ENCODE measurements around the gene NFYC.

The NFYC gene

GRCh38 chr1:40691538-40692428 lies at the start of gene NFYC:
TSS of gene NFYC (plus strand) at chr1:40691704. CDS start at chr1:40738844, 47,140 bp downstream.
- ATAC-seq (ENCODE audit: insufficient read depth, low read depth) = peak; percentile 89
- peak within 1 kb of the TSS; percentile 83 for H2AFZ ChIP-seq (ENCODE audit: low read depth, low read length)
- TF ChIP-seq, protein P1, sequence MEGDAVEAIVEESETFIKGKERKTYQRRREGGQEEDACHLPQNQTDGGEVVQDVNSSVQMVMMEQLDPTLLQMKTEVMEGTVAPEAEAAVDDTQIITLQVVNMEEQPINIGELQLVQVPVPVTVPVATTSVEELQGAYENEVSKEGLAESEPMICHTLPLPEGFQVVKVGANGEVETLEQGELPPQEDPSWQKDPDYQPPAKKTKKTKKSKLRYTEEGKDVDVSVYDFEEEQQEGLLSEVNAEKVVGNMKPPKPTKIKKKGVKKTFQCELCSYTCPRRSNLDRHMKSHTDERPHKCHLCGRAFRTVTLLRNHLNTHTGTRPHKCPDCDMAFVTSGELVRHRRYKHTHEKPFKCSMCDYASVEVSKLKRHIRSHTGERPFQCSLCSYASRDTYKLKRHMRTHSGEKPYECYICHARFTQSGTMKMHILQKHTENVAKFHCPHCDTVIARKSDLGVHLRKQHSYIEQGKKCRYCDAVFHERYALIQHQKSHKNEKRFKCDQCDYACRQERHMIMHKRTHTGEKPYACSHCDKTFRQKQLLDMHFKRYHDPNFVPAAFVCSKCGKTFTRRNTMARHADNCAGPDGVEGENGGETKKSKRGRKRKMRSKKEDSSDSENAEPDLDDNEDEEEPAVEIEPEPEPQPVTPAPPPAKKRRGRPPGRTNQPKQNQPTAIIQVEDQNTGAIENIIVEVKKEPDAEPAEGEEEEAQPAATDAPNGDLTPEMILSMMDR (IDR thresholded peaks at IDR 0.05; ENCODE audit: borderline replicate concordance, extremely low read depth, low read length, poor library complexity, severe bottlenecking) = no peak
- no peak for TF ChIP-seq EZH2 (IDR thresholded peaks at IDR 0.05; ENCODE audit: borderline replicate concordance, low read depth, low read length, severe bottlenecking)

DNA sequence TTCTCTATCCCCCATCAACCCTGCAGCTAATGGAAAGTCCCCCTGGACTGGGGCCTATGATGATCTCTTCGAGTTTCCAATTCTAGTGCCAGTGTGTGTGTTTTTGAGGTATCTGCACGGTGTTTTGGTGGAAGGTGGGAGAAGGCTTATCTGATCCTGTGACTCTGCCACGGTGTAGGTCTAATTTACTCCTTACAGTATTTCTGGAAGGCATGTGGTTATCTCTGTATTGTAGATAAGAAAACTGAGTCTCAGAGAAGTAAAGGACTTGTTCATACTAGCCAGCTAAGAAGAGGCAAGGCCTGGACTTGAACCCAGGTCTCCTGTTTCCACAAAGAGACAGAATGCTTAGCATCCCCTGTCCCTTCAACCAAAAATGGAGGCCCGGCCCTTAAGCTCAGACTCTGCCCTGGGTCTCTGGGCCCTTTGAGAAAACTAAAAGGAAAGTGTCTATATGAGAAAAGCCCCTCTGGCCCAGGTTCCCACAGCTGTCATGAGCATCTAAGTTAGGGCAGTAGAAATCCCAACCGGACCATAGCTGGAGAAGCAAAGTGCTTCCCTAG lies 46.3 kb upstream of the NFYC start:
- TF ChIP-seq, protein P1 (IDR thresholded peaks at IDR 0.05; ENCODE audit: borderline replicate concordance, extremely low read depth, low read length, poor library complexity, severe bottlenecking) = no peak
- no peak for TF ChIP-seq EZH2 (IDR thresholded peaks at IDR 0.05; ENCODE audit: borderline replicate concordance, low read depth, low read length, severe bottlenecking)
- no peaks in the 10 kb centered on the region for H3K9me3 ChIP-seq (ENCODE audit: insufficient read depth, low read length, severe bottlenecking)
- H2AFZ ChIP-seq (ENCODE audit: low read depth, low read length) = no peak overlapping the region
- no peaks in the 10 kb centered on the region; the same call in 1 of the 2 replicates for H3K4me1 ChIP-seq (ENCODE audit: insufficient read depth, low read length)
- peaks cover 24% of the 10 kb centered on the region for H4K20me1 ChIP-seq (ENCODE audit: insufficient read depth, low read length)
- H3K27ac ChIP-seq (ENCODE audit: low read length) = no peak overlapping the region
- no peak overlapping the region for H3K4me3 ChIP-seq (ENCODE audit: low read depth in 1 of 2, low read length in 2 of 2)
- H3K27me3 ChIP-seq (ENCODE audit: insufficient read depth, low read length, poor library complexity) = no peaks in the 10 kb centered on the region
- H3K9ac ChIP-seq (ENCODE audit: low read depth, low read length) = no peak overlapping the region
- ATAC-seq (ENCODE audit: insufficient read depth, low read depth) (no peak), DNase-seq (no peak)
- peaks cover 26% of the 10 kb centered on the region for H3K36me3 ChIP-seq (ENCODE audit: insufficient read depth, low read length)
- H3K4me2 ChIP-seq (ENCODE audit: insufficient read depth, low read length) = no peak overlapping the region
- no peaks in the 10 kb centered on the region for H3K79me2 ChIP-seq (ENCODE audit: insufficient read depth, low read length)

More at GRCh38 chr1:40691538-40692428, at the start of gene NFYC:
- peak; percentile 98 for DNase-seq
- H4K20me1 ChIP-seq (ENCODE audit: insufficient read depth, low read length) = peaks cover 13% of the 10 kb centered on the region; the same call in 1 of the 2 replicates
- H3K9me3 ChIP-seq (ENCODE audit: insufficient read depth, low read length, severe bottlenecking) = no peaks in the 10 kb centered on the region
- H3K4me3 ChIP-seq (ENCODE audit: low read depth in 1 of 2, low read length in 2 of 2) = peak within 1 kb of the TSS; percentile 47 to 67
- peaks cover 73% of the 10 kb centered on the region for H3K79me2 ChIP-seq (ENCODE audit: insufficient read depth, low read length)
- no peaks in the 10 kb centered on the region for H3K27me3 ChIP-seq (ENCODE audit: insufficient read depth, low read length, poor library complexity)
- H3K27ac ChIP-seq (ENCODE audit: low read length) = peak within 1 kb of the TSS; percentile 93
- peaks cover 13% of the 10 kb centered on the region for H3K36me3 ChIP-seq (ENCODE audit: insufficient read depth, low read length)
- peak within 1 kb of the TSS; percentile 96 for H3K9ac ChIP-seq (ENCODE audit: low read depth, low read length)
- H3K4me1 ChIP-seq (ENCODE audit: insufficient read depth, low read length) = peaks cover 36% of the 10 kb centered on the region
- peak within 1 kb of the TSS; percentile 72 for H3K4me2 ChIP-seq (ENCODE audit: insufficient read depth, low read length)

GRCh38 chr1:40646315-40646714 lies 45.2 kb upstream of the NFYC start:
- no peak for TF ChIP-seq EZH2 (IDR thresholded peaks at IDR 0.05; ENCODE audit: borderline replicate concordance, low read depth, low read length, severe bottlenecking)
- TF ChIP-seq, protein P1 (IDR thresholded peaks at IDR 0.05; ENCODE audit: borderline replicate concordance, extremely low read depth, low read length, poor library complexity, severe bottlenecking) = no peak
- Histone ChIP-seq H3K36me3 (ENCODE audit: insufficient read depth, low read length) (peaks cover 18% of the 10 kb centered on the region), H3K4me3 (ENCODE audit: low read depth in 1 of 2, low read length in 2 of 2) (no peak overlapping the region), H3K9ac (ENCODE audit: low read depth, low read length) (no peak overlapping the region), H3K27me3 (ENCODE audit: insufficient read depth, low read length, poor library complexity) (no peaks in the 10 kb centered on the region), H2AFZ (ENCODE audit: low read depth, low read length) (no peak overlapping the region), H3K9me3 (ENCODE audit: insufficient read depth, low read length, severe bottlenecking) (no peaks in the 10 kb centered on the region), H3K79me2 (ENCODE audit: insufficient read depth, low read length) (no peaks in the 10 kb centered on the region), H3K4me1 (ENCODE audit: insufficient read depth, low read length) (no peaks in the 10 kb centered on the region; the same call in 1 of the 2 replicates), H3K4me2 (ENCODE audit: insufficient read depth, low read length) (no peak overlapping the region), H4K20me1 (ENCODE audit: insufficient read depth, low read length) (peaks cover 34% of the 10 kb centered on the region), H3K27ac (ENCODE audit: low read length) (no peak overlapping the region)
- ATAC-seq (ENCODE audit: insufficient read depth, low read depth) (no peak), DNase-seq (no peak)

Measured in DND-41 (cell line).